Right lobe of liver (tissue), 5 donors: ENCODE data around the gene CA9. TPM values are rescaled to one million over a fixed set of nuclear protein-coding genes. Genes with fewer than 3 reads are reported as not detected.

Experiments
- microRNA-seq, 2 donors: library from miRNA; unstranded; fragments of <30 nt; microRNA quantifications; one replicate each; pipeline ENCODE4, GENCODE V29; 2019 to 2020
- small RNA-seq, 2 experiments: library from RNA; depleted of rRNA; stranded (forward); fragments of <200 nt; gene quantifications; one replicate each; pipeline ENCODE3, GENCODE V24; 2016
- total RNA-seq, 6 experiments: library from RNA; depleted of rRNA in 2 of 6; stranded (reverse); fragments of >200 nt in 2 of 6; fragmentation: NEBNext Ultra II Directional in 3 of 6; extraction: Animal tissue kit (Norgen Biotek cat#: 25700) in 3 of 6; gene quantifications; one replicate each; pipeline versions ENCODE4 v1.1.0 to v1.2.4, GENCODE V29; 2016 to 2023
- donor health status: DM: no; HTN: no; CAD: no.
- donor health status: DM: no; HTN: no; CAD: no.
- donor health status: DM: no; HTN: yes; CAD: no.
- donor health status: DM: no; HTN: yes; CAD: no.

The CA9 gene
- total RNA-seq, 6 experiments from 2014 or later: 0.64 to 1.6 (median 0.93) TPM; not detected in 1

Small RNA genes lying within 50 kb of the gene (microRNA-seq; reads per million reads assigned to microRNA genes)
- 0 reads per million in 2 donors for gene MIR6852

Small RNA genes lying within 50 kb of the gene (small RNA-seq; reads per million reads assigned to genes)
- gene RMRP (0 reads per million in 2 experiments), gene RN7SL22P (0 reads per million in 2 experiments)

Other genes starting within 250 kb of the CA9 start
- 10 to 100 TPM in 2 of 6 experiments, 1 to 10 TPM in 4; 6.0 to 12.9 (median 9.1) TPM for gene RUSC2, start 183.8 kb upstream of the CA9 start, total RNA-seq
- gene TESK1, start 68.7 kb upstream of the CA9 start, total RNA-seq: 10 to 100 TPM; 10.7 to 17.2 (median 13.4) TPM
- gene CD72, start 55.5 kb upstream of the CA9 start, total RNA-seq: 1 to 10 TPM in 4 of 6 experiments, under 1 TPM in 2; 0.60 to 6.9 (median 2.3) TPM
- gene SIT1, start 23.0 kb upstream of the CA9 start, total RNA-seq: under 1 TPM in 5 of 6 experiments, not detected in 1; 0.18 to 0.58 (median 0.37) TPM
- gene RMRP, start 15.9 kb upstream of the CA9 start, total RNA-seq: over 10,000 TPM in 2 of 6 experiments, 1,000 to 10,000 TPM in 4; 1,534 to 17,791 (median 6,650) TPM
- gene CCDC107, start 15.6 kb upstream of the CA9 start, total RNA-seq: 10 to 100 TPM; 10.0 to 24.2 (median 15.3) TPM
- gene ARHGEF39, start 8.7 kb upstream of the CA9 start, total RNA-seq: 1 to 10 TPM in 1 of 6 experiments, under 1 TPM in 5; 0.11 to 3.6 (median 0.43) TPM
- gene TPM2, start 16.0 kb downstream of the CA9 start, total RNA-seq: 10 to 100 TPM in 4 of 6 experiments, 1 to 10 TPM in 2; 4.7 to 23.3 (median 12.4) TPM
- gene TLN1, start 58.3 kb downstream of the CA9 start, total RNA-seq: 100 to 1,000 TPM; 103 to 168 (median 128) TPM
- 10 to 100 TPM; 12.1 to 35.2 (median 17.8) TPM for gene CREB3, start 58.7 kb downstream of the CA9 start, total RNA-seq
- 10 to 100 TPM; 29.5 to 53.7 (median 35.2) TPM for gene GBA2, start 75.3 kb downstream of the CA9 start, total RNA-seq
- gene RGP1, start 75.4 kb downstream of the CA9 start, total RNA-seq: 10 to 100 TPM in 5 of 6 experiments, 1 to 10 TPM in 1; 9.5 to 13.0 (median 11.4) TPM
- not detected for gene MSMP, start 80.3 kb downstream of the CA9 start, total RNA-seq
- 10 to 100 TPM in 5 of 6 experiments, 1 to 10 TPM in 1; 2.8 to 34.5 (median 13.1) TPM for gene NPR2, start 117.7 kb downstream of the CA9 start, total RNA-seq
- gene SPAG8, start 138.3 kb downstream of the CA9 start, total RNA-seq: 1 to 10 TPM in 1 of 6 experiments, under 1 TPM in 2, not detected in 3; 0.42 to 1.3 (median 0.80) TPM
- gene HINT2, start 141.1 kb downstream of the CA9 start, total RNA-seq: 10 to 100 TPM; 46.0 to 86.3 (median 67.1) TPM
- gene FAM221B, start 154.8 kb downstream of the CA9 start, total RNA-seq: not detected
- 1 to 10 TPM; 1.7 to 4.7 (median 3.5) TPM for gene TMEM8B, start 155.3 kb downstream of the CA9 start, total RNA-seq
- gene OR13J1, start 196.5 kb downstream of the CA9 start, total RNA-seq: not detected
- 1 to 10 TPM in 3 of 6 experiments, under 1 TPM in 3; 0.40 to 1.4 (median 0.98) TPM for gene HRCT1, start 232.3 kb downstream of the CA9 start, total RNA-seq
- gene SPAAR, start 235.6 kb downstream of the CA9 start, total RNA-seq: 1 to 10 TPM in 1 of 6 experiments, under 1 TPM in 5; 0.37 to 1.4 (median 0.84) TPM